ENCODE measurements around the gene MCL1.

The MCL1 gene

DNA sequence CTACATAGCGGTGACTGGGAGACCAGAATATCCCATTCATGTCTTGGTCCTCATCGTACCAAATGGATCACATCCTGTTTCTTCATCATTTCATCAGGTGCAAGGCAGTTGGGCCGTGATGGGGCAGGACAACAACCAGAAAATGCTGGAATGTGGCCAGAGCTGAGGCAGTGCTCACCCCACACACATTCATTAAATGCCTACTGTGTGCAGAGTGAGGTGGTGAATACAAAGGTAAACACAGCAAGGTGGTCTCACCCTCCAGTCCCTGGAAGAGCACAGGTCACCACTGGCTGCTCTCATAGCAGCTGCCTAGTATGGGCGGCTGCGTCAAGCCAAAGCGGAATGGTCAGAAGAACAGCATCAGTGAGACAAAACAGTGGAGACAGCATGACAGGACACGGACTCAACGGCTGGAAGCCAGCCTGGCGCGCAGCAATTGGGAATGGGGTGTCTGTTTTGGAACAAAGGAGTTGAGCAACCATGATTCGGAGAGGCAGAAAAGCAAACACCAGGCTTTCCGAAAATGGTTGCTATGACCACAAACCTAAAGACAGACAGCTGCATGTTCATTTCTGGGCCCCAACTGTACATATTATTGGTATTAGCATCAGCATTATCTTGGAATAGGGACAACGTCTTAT is 35.8 kb downstream of the MCL1 start:
- no peak for DNase-seq (ENCODE audit: low read depth in 4 of 4, low spot score in 1 of 4)

DNA sequence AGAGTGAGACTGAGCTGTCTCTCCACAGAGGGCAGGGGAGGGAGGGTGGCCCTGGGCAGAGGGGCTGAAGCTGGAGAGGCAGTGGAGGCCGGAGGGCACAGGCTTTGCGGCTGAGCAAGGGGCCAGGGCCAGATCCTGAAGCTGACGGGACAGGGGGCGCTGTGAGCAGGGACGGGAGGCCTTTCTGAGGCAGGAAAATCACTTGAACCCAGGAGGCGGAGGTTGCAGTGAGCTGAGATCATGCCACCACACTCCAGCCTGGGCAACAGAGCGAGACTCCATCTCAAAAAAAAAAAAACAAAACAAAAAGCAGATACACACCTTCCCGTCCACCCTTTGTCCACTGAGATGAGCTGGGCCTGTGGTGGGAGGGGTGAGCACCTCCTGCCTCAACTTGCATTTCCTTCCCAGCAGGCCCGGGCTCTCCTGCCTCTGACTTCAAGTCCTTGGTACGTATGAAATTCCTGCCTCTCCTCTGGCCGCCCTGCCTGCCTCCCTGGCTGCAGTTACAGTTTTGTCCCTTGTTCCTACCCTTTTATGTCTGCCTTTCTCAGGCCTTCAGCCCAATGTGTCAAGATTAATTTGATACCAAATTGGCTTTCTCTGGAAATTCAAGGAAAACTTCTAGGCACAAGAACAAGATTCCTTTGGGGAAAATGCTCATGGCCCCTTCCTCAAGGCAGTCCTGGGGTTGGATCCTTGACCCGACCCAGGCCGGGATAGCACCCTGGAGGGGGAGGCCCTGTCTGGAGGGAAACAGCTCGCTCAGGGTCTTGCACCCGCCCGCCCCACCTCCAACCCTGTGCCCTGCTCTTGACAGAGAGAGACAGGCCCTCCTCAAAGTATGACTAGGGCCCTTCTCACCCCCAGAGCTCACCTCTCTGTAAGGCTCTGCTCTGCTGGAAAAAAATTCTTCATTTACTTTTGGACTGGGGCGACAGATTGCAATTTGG is 41.4 kb downstream of the MCL1 start:
- no peak for DNase-seq (ENCODE audit: low read depth in 4 of 4, low spot score in 1 of 4)

DNA sequence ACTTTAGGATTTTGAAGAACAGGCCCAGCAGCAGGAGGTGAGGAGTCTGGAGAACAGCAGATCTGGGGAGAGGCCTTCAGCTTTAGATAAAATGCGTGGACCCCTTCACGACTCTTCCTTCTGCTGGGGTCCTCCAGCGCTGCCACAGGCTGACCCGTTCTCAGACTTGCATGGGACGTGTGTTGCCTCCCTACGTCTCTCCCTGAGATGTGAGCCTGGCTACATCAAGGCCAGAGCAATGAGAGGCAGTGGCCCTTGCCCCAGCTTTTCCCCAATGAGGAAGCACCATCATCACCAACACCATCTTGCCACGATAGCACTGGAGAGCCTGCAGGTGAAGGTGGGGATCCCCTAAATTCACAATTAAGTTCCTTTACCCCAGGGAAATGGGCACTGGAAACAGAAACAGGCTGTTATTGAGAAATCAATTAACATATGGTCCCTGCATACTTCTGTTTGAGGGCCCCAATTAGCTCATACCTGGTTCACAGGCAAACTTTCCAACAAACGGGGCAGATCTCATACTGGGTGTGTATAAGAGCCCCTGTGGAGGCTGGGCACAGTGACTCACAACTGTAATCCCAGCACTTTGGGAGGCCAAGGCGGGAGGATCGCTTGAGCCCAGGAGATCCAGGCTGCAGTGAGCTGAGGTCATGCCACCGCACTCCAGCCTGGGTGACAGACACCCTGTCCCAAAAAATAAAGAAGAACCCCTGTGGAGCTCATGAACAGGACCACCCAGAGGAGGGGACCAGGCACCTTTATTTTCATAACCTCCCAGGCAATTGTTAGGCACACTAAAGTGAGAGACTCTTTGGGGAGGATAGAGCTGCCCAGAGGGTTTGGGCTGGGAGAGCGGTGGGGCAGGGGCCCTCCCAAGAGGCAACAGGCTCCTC is 42.3 kb downstream of the MCL1 start:
- no peak for DNase-seq (ENCODE audit: low read depth in 4 of 4, low spot score in 1 of 4)

DNA sequence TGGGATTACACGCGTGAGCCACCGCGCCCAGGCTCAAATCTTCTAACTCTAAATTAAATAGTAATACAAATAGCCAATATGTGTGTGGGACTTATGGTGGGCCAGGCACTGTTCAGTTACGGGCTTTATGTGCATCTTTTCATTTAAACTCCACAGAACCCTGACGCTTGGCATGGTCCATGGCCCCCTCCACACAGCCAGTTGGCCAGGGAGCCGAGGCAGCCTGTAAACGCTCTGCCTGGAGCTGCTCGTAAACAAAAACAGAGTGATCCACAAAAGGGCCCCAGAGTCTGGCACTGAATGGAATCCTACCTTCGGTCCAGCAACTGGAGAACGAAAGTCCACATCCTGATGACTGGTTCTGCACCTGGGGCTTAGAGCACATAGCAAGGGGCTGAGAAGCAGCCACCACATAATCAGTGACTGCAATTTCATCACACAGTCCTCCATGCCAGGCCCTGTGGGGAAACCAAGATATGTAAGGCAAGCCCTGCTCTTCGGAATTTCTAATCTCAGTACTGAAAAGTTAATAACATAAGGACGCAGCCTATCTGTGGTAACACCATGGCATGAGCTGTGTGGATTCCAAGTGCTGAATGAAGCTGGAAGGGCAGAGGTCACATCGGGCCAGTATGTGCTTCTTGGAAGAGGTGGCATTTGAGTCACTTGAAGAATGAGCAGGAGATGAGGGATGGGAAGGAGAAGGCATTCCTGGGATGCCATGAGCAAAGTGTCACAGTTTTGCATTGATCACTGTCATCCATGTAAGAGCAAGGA is 43.7 kb downstream of the MCL1 start:
- DNase-seq (ENCODE audit: low read depth in 4 of 4, low spot score in 1 of 4): no peak

DNA sequence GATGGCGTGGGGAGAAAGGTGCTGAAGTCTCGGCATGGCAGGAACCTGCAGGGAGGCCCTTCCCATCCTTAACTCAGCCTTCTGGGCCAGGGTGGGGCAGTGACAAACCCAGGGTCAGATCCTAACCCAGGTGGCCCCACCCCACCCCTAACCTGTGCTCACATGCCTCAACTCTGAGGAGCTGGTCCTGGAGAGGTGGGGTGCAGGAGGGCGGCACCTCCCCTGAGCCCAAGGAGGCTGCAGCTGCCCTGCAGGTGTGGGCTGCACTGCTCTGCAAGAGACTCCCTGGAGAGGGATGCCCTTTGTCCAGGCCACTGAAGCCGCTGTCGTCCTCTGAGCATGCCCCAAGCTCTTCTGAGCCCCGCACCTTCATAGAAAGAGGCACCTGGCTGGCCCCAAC is 45.4 kb downstream of the MCL1 start:
- DNase-seq (ENCODE audit: low read depth in 4 of 4, low spot score in 1 of 4): no peak

DNA sequence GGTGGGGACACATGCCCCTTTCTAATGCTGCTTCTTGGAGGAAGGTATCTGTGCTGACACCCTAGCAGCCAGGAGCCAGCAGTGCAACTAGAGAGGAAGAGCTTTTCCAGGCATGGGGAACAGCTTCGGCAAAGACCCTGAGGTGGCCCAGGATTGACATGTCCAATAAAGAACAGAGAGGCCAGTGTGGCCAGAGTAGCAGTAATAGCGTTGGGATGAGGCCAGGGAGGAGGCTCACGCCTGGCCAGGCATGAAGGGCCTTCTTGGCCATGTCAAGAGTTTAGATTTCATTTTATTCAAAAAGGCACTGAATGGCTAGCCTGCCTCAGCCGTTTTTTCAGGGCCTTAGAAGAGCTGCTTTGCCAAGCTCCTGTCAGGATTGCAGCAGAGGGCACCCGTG is 46.5 kb downstream of the MCL1 start:
- DNase-seq (ENCODE audit: low read depth in 4 of 4, low spot score in 1 of 4): no peak

DNA sequence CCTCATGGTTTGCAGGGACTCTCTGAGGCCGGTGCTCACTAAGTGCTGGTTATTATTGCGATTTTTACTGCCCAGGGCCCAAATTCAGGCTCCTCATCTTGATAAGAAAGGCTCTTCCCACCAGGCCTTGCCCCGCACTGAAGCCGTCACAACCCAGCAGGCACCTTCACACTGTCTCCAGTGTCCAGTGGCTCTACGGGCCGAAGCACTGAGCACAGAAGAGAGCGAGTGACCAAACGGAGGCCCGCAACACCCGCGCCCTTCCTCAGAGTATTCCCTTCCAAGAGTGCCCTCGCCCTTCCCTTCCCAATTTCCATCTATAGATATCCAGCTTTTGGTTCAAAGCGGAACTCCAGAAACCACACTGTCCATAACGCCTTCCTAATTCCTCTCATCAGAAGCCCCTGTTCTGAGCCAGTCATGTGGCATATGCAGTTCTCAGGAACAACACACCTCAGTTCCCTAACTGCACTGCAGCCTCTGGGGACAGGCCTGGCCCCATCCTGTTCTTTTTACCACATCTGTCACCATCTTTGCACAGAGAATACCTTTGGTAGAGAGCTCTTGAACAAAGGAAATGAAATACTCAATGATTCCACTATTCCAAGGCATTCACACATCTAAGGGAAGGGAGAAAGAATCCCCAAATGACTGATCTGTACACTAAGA is 48.8 kb downstream of the MCL1 start:
- DNase-seq (ENCODE audit: low read depth in 4 of 4, low spot score in 1 of 4): no peak

DNA sequence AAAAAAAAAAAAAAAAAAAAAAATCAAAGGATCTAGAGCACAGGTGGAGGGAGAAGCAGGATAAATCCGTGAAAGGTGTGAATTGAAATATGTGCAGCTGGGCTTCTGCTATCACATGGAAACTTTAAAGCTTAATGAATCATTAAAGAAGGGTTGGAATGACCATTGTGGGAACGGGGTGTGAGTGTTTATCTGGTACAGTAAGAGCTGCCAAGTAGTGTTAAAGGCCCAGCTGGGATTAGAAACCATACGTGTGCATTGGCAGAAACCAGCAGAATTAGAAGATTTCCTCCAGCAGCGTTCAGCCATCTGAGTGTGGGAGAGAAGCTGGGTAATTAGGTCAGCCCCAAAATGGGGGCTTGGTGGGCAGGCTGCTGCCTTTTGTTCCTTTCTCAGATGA is 50.4 kb downstream of the MCL1 start:
- no peak for DNase-seq (ENCODE audit: low read depth in 4 of 4, low spot score in 1 of 4)

DNA sequence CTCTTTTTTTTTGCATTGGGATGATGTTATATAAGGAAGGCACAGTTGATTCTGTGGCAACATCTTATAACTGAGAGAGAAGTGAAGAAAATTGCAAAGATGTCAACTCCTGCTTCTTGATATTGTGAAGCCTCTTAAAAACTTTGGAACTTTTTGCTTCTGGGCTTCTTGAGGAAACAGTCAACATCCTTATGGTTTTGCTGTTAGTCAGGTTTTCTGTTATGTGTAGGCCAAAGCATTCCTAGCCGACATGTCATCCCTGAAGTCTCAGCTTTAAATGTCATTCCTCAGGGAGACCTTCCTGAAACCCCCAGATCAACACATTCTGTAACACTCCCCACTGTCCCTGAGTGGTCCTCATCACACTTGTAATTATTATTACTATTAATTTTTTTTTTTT is 51.2 kb downstream of the MCL1 start:
- DNase-seq (ENCODE audit: low read depth in 4 of 4, low spot score in 1 of 4): no peak

DNA sequence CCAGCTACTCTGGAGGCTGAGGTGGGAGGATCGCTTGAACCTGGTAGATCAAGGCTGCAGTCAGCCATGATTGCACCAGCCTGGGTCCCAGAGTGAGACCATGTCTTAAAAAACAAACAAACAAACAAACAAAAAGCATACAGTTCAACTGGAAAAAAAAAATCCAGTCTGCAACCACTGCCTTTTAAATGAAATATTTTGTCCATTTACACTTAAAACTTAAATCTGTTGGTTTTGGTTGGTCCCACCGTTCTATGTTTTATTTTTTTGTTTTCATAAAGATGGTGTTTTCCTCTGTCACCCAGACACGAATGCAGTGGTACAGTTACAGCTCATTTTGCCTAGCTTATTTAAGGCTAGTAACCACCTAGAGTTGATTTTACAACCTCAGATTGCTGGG is 54.1 kb downstream of the MCL1 start:
- no peak for DNase-seq (ENCODE audit: low read depth in 4 of 4, low spot score in 1 of 4)

All from stimulated activated CD4-positive, alpha-beta T cell treated with anti-CD3 and anti-CD28 coated beads, Interleukin-1b, Interleukin-23, amount 100 ng/mL, for 24 hours (primary cell).